Measurements from ENCODE around the gene DNAJC6. TPM values are rescaled to one million over a fixed set of nuclear protein-coding genes. Genes with fewer than 3 reads are reported as not detected.

The DNAJC6 gene
- total and polyA plus RNA-seq, 2 of the 13 experiments (the other 11 are each of a cell fraction or from before 2014, with no cell fraction given): 1.0 to 1.6 TPM

DNA sequence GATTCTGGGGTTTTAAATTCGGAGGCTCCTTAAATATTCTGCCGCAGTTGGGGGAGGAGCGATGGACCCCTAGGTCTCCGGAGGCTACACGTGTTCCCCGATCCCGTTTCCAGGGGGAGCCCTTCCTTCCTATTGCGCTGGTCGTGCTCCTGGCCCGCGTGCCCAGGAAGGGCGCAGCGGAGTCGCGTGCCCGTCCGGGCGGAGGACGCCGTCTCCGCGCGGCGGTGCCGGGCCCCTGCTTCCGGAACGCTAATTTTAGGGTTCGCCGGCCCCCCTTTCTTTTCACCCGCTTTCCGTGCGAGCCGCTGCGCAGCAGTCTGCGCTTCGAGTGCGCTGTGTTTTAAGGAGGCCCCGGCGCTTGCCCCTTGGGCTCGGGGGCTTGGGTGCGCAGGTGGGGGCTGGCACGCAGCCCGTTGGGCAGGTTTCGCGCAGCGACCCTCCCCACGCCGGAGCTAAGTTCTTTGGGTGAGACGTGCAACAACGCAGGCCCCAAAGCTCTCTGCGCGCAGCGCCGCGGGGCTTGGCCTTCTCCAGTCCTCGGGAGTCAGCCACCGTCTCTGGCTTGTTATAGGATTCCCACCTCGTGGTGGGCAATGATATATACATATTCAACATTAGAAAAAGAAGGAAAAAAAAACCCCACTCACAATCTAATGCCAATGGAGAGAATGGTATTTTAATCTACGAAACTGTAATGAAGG, 43.5 kb upstream of the DNAJC6 start (continued):
- TF ChIP-seq, protein P1, sequence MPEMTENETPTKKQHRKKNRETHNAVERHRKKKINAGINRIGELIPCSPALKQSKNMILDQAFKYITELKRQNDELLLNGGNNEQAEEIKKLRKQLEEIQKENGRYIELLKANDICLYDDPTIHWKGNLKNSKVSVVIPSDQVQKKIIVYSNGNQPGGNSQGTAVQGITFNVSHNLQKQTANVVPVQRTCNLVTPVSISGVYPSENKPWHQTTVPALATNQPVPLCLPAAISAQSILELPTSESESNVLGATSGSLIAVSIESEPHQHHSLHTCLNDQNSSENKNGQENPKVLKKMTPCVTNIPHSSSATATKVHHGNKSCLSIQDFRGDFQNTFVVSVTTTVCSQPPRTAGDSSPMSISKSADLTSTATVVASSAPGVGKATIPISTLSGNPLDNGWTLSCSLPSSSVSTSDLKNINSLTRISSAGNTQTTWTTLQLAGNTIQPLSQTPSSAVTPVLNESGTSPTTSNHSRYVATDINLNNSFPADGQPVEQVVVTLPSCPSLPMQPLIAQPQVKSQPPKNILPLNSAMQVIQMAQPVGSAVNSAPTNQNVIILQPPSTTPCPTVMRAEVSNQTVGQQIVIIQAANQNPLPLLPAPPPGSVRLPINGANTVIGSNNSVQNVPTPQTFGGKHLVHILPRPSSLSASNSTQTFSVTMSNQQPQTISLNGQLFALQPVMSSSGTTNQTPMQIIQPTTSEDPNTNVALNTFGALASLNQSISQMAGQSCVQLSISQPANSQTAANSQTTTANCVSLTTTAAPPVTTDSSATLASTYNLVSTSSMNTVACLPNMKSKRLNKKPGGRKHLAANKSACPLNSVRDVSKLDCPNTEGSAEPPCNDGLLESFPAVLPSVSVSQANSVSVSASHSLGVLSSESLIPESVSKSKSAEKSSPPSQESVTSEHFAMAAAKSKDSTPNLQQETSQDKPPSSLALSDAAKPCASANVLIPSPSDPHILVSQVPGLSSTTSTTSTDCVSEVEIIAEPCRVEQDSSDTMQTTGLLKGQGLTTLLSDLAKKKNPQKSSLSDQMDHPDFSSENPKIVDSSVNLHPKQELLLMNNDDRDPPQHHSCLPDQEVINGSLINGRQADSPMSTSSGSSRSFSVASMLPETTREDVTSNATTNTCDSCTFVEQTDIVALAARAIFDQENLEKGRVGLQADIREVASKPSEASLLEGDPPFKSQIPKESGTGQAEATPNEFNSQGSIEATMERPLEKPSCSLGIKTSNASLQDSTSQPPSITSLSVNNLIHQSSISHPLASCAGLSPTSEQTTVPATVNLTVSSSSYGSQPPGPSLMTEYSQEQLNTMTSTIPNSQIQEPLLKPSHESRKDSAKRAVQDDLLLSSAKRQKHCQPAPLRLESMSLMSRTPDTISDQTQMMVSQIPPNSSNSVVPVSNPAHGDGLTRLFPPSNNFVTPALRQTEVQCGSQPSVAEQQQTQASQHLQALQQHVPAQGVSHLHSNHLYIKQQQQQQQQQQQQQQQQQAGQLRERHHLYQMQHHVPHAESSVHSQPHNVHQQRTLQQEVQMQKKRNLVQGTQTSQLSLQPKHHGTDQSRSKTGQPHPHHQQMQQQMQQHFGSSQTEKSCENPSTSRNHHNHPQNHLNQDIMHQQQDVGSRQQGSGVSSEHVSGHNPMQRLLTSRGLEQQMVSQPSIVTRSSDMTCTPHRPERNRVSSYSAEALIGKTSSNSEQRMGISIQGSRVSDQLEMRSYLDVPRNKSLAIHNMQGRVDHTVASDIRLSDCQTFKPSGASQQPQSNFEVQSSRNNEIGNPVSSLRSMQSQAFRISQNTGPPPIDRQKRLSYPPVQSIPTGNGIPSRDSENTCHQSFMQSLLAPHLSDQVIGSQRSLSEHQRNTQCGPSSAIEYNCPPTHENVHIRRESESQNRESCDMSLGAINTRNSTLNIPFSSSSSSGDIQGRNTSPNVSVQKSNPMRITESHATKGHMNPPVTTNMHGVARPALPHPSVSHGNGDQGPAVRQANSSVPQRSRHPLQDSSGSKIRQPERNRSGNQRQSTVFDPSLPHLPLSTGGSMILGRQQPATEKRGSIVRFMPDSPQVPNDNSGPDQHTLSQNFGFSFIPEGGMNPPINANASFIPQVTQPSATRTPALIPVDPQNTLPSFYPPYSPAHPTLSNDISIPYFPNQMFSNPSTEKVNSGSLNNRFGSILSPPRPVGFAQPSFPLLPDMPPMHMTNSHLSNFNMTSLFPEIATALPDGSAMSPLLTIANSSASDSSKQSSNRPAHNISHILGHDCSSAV (CRISPR knock-in tag; IDR thresholded peaks at IDR 0.05; ENCODE audit: borderline replicate concordance): no peak
- TF ChIP-seq SALL1 (CRISPR knock-in tag; IDR thresholded peaks at IDR 0.05): peak; percentile 78
- TF ChIP-seq ZNF44 (CRISPR knock-in tag; IDR thresholded peaks at IDR 0.05): 0 out of 2 replicates have a peak, but pooled peaks have one; percentile 32
- TF ChIP-seq NRL (CRISPR knock-in tag; IDR thresholded peaks at IDR 0.05; ENCODE audit: borderline replicate concordance): peak; percentile 84
- no peak for TF ChIP-seq HOXD1 (CRISPR knock-in tag; IDR thresholded peaks at IDR 0.05)
- TF ChIP-seq JARID2 (CRISPR knock-in tag; IDR thresholded peaks at IDR 0.05; ENCODE audit: insufficient replicate concordance): no peak
- TF ChIP-seq ZNF496 (CRISPR knock-in tag; IDR thresholded peaks at IDR 0.05; ENCODE audit: insufficient replicate concordance): no peak
- TF ChIP-seq ARNT2 (CRISPR knock-in tag; IDR thresholded peaks at IDR 0.05; ENCODE audit: low read depth): peak; percentile 75; the same call in 1 of the 2 replicates
- 0 out of 2 replicates have a peak, but pooled peaks have one; percentile 50 for TF ChIP-seq HIVEP1 (CRISPR knock-in tag; IDR thresholded peaks at IDR 0.05)
- 0 out of 2 replicates have a peak, but pooled peaks have one; percentile 23 for TF ChIP-seq ZNF552 (CRISPR knock-in tag; IDR thresholded peaks at IDR 0.05; ENCODE audit: borderline replicate concordance)
- TF ChIP-seq, protein P2, sequence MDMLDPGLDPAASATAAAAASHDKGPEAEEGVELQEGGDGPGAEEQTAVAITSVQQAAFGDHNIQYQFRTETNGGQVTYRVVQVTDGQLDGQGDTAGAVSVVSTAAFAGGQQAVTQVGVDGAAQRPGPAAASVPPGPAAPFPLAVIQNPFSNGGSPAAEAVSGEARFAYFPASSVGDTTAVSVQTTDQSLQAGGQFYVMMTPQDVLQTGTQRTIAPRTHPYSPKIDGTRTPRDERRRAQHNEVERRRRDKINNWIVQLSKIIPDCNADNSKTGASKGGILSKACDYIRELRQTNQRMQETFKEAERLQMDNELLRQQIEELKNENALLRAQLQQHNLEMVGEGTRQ (IDR thresholded peaks at IDR 0.05; ENCODE audit: low read depth, low read length): no peak
- TF ChIP-seq, protein P2 (CRISPR knock-in tag; IDR thresholded peaks at IDR 0.05; ENCODE audit: borderline replicate concordance): peak; percentile 40; the same call in 1 of the 2 replicates
- 0 out of 2 replicates have a peak, but pooled peaks have one; percentile 53 for TF ChIP-seq REL (CRISPR knock-in tag; conservative IDR thresholded peaks at IDR 0.05)
- peak; percentile 83; the same call in 1 of the 2 replicates for TF ChIP-seq ZIK1 (CRISPR knock-in tag; IDR thresholded peaks at IDR 0.05; ENCODE audit: borderline replicate concordance, low read depth)
- TF ChIP-seq NKX3-1 (CRISPR knock-in tag; IDR thresholded peaks at IDR 0.05): 0 out of 2 replicates have a peak, but pooled peaks have one; percentile 3
- 0 out of 2 replicates have a peak, but pooled peaks have one; percentile 20 for TF ChIP-seq RFXAP (CRISPR knock-in tag; IDR thresholded peaks at IDR 0.05; ENCODE audit: borderline replicate concordance)
- peak; percentile 72 for TF ChIP-seq FOXC1 (CRISPR knock-in tag; IDR thresholded peaks at IDR 0.05; ENCODE audit: borderline replicate concordance)
- no peak for TF ChIP-seq EHMT2 (IDR thresholded peaks at IDR 0.05; ENCODE audit: borderline replicate concordance, low read depth, low read length)
